NB4 (cell line): ENCODE data around the gene MCM5.

ENCODE experiments used
- CTCF ChIP-seq: IDR thresholded peaks from one replicate; pipeline ENCODE4 v1.5.1; 2012; ENCODE audit warnings: low read depth, low read length
- MYC ChIP-seq: IDR thresholded peaks from 2 replicates; pipeline ENCODE4 v1.6.1; 2011; ENCODE audit warnings: low read depth, low read length
- POLR2A ChIP-seq: IDR thresholded peaks from 2 replicates; pipeline ENCODE4 v1.6.1; 2011; ENCODE audit warnings: mild to moderate bottlenecking; ENCODE audit not compliant: insufficient read length; ENCODE audit errors: extremely low read depth
- TF ChIP-seq, protein P1 (sequence below): IDR thresholded peaks from 2 replicates; pipeline ENCODE4 v1.6.1; 2011; ENCODE audit warnings: low read depth, low read length

- no peak for TF ChIP-seq CTCF
- no peak for TF ChIP-seq POLR2A
- TF ChIP-seq, protein P1, sequence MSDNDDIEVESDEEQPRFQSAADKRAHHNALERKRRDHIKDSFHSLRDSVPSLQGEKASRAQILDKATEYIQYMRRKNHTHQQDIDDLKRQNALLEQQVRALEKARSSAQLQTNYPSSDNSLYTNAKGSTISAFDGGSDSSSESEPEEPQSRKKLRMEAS: no peak
- no peak for TF ChIP-seq MYC
These were observed 60.7 kb downstream of the MCM5 start for GRCh38 chr22:35460688-35461087.
